H1 (cell line): ENCODE data around the gene IL17REL. TPM values are rescaled to one million over a fixed set of nuclear protein-coding genes. Genes with fewer than 3 reads are reported as not detected.

ENCODE experiments used
- BCL11A ChIP-seq, 2 experiments: IDR thresholded peaks; one replicate each; pipeline ENCODE4 v1.6.1; 2011; ENCODE audit warnings: low read depth in 2 of 2, low read length in 2 of 2, mild to moderate bottlenecking in 2 of 2
- CHD2 ChIP-seq: IDR thresholded peaks from 2 replicates; pipeline ENCODE4 v1.6.1; 2012; ENCODE audit warnings: low read length, improper control_type of control experiment
- E2F6 ChIP-seq: IDR thresholded peaks from 2 replicates; pipeline ENCODE4 v1.6.1; 2012; ENCODE audit warnings: inconsistent platforms
- EZH2 ChIP-seq: fragments of 200-600 bp; sonication (generic); IDR thresholded peaks from 2 replicates; pipeline ENCODE4 v1.7.1; 2012; ENCODE audit warnings: low read depth, mild to moderate bottlenecking, moderate library complexity, low read length, inconsistent platforms; ENCODE audit not compliant: severe bottlenecking
- HDAC6 ChIP-seq: IDR thresholded peaks from one replicate; pipeline ENCODE4 v1.7.1; 2012; ENCODE audit warnings: low read depth, mild to moderate bottlenecking, inconsistent platforms, low read length, moderate library complexity
- KDM1A ChIP-seq: fragments of 200-600, 300-600 bp; sonication (generic); IDR thresholded peaks from 2 replicates; pipeline ENCODE4 v1.7.1; 2016; ENCODE audit warnings: mild to moderate bottlenecking, low read length, borderline replicate concordance
- MAFK ChIP-seq: IDR thresholded peaks from 2 replicates; pipeline ENCODE4 v1.6.1; 2012; ENCODE audit warnings: low read depth, mild to moderate bottlenecking, improper control_type of control experiment, low read length
- RXRA ChIP-seq: IDR thresholded peaks from 2 replicates; pipeline ENCODE4 v1.6.1; 2011; ENCODE audit warnings: low read depth, mild to moderate bottlenecking, low read length, moderate library complexity; ENCODE audit not compliant: insufficient read depth
- polyA plus RNA-seq, 7 experiments: library from polyadenylated mRNA; depleted of rRNA in 3 of 7; stranded (reverse) in 5 of 7; unstranded in 2 of 7; fragments of >200 nt in 5 of 7; fragments of 200-250 nt in 2 of 7; gene quantifications; 1 replicate in 5 of 7; 2 replicates in 1 of 7; 4 replicates in 1 of 7; pipeline versions ENCODE4 v1.2.1 to v1.2.3, GENCODE V29; 2011 to 2013; ENCODE audit warnings: missing spikeins in 2 of 7, mixed read lengths in 2 of 7
- total RNA-seq: library from RNA; stranded (reverse); fragmentation: NEBNext Ultra II Directional; extraction: Animal tissue kit (Norgen Biotek cat#: 25700); gene quantifications from 2 replicates; pipeline ENCODE4 v1.2.1, GENCODE V29; 2021

Gene IL17REL
- total and polyA plus RNA-seq, 2 of the 8 experiments (the other 6 are each of a cell fraction or from before 2014, with no cell fraction given): 0.15 to 0.20 TPM

- TF ChIP-seq RXRA: no peak
- TF ChIP-seq CHD2: no peak
- no peak for TF ChIP-seq BCL11A (IDR thresholded peaks at IDR 0.05; ENCODE audit: low read depth in 2 of 2, low read length in 2 of 2)
- no peak for TF ChIP-seq E2F6
- no peak for TF ChIP-seq KDM1A
- TF ChIP-seq MAFK: no peak
- no peak for TF ChIP-seq EZH2
- no peak for TF ChIP-seq HDAC6
These were observed 32.0 kb upstream of the IL17REL start (continued) for GRCh38 chr22:50044485-50045118.
